Measurements from ENCODE around the gene C1orf115.

The C1orf115 gene

GRCh38 chr1:220748089-220748934, 58.1 kb downstream of the C1orf115 start, which contains the start of gene MTARC2:
MTARC2 (plus strand) TSS chr1:220748322; CDS start chr1:220748532, 210 bp downstream.
- peak within 1 kb of the TSS; percentile 72 for H3K27ac ChIP-seq (replicated peaks)
- no peaks in the 10 kb centered on the region for H3K27me3 ChIP-seq (ENCODE audit: insufficient read depth, poor library complexity, severe bottlenecking)
- TF ChIP-seq POLR2AphosphoS5 (IDR thresholded peaks at IDR 0.05; ENCODE audit: low read depth) (peak; percentile 56; the same call in 1 of the 2 replicates), GABPA (IDR thresholded peaks at IDR 0.05; ENCODE audit: low read depth) (no peak), REST (IDR thresholded peaks at IDR 0.05; ENCODE audit: insufficient replicate concordance, low read depth) (no peak)
- peak within 1 kb of the TSS; percentile 29 for H3K4me3 ChIP-seq (replicated peaks; ENCODE audit: insufficient read depth, low read length)
- DNase-seq (ENCODE audit: low read depth in 1 of 2, low spot score in 1 of 2) = peak in 1 of 2 experiments; percentile 88
